GM21423 (cell line): ENCODE data around the gene JAG1.
"Not testable (repeated sequence)": the region's sequence is repeated elsewhere in the genome, so short reads cannot be mapped to it uniquely, and the experiment has no call there.

Experiments
- ATAC-seq: cut with Tn5 transposase; IDR thresholded peaks from one replicate; pipeline ENCODE4 v1.9.1; 2021; ENCODE audit warnings: mild to moderate bottlenecking, moderate library complexity; ENCODE audit not compliant: unreplicated experiment

JAG1 gene

DNA sequence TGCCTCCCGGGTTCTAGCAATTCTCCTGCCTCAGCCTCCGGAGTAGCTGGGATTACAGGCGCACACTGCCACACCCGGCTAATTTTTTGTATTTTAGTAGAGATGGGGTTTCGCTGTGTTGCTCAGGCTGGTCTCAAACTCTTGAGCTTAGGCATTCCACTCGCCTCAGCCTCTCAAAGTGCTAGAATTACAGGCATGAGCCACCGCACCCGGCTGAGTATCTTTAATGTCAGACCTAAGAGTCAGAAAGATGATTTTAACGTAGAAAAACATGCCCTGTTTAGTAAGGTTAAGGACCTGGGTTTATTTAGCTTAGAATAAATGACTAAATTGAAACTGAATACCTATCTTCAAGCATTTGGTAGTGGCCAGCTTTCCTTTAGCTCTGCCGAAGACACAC is 83.4 kb downstream of the JAG1 start:
- not testable (repeated sequence) for ATAC-seq
